ENCODE measurements around the gene CXADR.
A peak's percentile ranks its signal among the peaks of the same experiment; 100 is the strongest.
"Not testable (repeated sequence)": the region's sequence is repeated elsewhere in the genome, so short reads cannot be mapped to it uniquely, and the experiment has no call there.

CXADR gene

GRCh38 chr21:17512253-17513213, at the start of gene CXADR:
CXADR (plus strand) TSS chr21:17513043; CDS start chr21:17513130, 87 bp downstream.
- DNase-seq = no peak

- peak; percentile 71 for DNase-seq
Measured at GRCh38 chr21:17466166-17466565, 46.7 kb upstream of the CXADR start.

- no peak for DNase-seq
Measured at GRCh38 chr21:17467392-17467791, 45.5 kb upstream of the CXADR start.

- no peak for DNase-seq
Measured at GRCh38 chr21:17467829-17468228, 45.0 kb upstream of the CXADR start.

GRCh38 chr21:17468698-17469097, 44.1 kb upstream of the CXADR start:
- DNase-seq = no peak

DNA sequence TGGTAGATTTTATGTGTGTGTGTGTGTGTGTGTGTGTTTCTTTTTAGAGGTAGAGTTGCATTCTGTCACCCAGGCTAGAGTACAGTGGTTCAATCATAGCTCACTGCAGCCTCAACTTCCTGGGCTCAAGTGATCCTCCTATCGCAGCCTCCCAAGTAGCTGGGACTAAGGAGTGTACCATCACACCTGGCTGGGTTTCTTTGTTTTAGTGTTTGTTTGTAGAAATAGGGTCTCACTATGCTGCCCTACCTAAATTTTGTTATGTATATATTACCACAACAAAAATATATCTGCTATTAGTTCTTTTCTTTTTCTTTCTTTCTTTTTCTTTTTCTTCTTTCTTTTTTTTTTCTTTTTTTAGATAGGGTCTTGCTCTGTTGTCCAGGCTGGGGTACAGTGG, 43.1 kb upstream of the CXADR start:
- no peak for DNase-seq

- DNase-seq = no peak
Measured at GRCh38 chr21:17472182-17472581, 40.7 kb upstream of the CXADR start.

GRCh38 chr21:17472592-17473271, 40.1 kb upstream of the CXADR start:
- DNase-seq = no peak

DNA sequence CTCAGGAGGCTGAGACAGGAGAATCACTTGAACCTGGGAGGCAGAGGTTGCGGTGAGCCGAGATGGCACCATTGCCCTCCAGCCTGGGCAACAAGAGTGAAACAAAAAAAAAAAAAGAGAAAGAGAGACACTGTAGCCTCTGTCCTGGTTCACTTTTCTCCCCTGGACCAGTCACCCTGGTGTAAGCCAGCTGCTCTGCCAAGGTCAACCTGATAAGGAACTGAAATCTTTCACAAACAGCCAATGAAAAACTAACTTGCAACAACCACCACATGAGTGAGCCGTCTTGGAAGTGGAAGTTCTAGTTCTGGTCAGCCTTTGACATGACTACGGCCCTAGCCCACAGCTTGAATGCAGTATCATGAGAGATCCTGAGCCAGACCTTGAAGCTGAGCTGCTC, 36.8 kb upstream of the CXADR start:
- DNase-seq = no peak

DNA sequence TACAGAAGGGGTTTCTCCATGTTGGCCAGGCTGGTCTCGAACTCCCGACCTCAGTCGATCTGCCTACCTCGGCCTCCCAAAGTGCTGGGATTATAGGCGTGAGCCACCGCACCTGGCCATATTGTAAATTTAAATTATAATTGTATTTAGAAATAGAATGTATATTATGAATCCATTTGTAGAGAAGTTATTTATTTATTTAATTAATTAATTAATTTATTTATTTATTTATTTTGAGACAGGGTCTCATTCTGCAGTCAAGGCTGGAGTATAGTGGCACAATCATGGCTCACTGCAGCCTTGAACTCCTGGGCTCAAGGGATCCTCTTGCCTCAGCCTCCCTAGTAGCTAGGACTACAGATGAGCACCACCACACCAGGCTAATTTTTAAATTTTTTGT, 34.7 kb upstream of the CXADR start:
- not testable (repeated sequence) for DNase-seq

DNA sequence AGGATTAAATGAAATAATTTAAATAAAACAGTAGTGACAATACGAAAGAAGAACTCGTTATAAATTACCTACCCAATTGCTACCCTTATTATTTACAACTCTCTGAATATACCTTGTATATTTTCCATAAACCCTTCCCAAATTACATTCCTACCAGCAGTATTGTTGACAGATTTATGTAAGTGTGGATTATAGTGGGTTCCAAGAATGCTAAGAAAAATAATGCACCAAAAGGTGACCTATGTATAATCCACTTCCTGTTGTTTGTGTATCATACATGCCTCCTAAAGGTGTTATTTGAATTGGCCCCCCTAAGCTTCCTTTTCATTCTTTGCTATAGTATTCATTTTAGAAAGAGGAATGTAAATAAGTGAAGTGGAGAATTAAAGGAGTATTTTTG, 33.2 kb upstream of the CXADR start:
- no peak for DNase-seq

DNA sequence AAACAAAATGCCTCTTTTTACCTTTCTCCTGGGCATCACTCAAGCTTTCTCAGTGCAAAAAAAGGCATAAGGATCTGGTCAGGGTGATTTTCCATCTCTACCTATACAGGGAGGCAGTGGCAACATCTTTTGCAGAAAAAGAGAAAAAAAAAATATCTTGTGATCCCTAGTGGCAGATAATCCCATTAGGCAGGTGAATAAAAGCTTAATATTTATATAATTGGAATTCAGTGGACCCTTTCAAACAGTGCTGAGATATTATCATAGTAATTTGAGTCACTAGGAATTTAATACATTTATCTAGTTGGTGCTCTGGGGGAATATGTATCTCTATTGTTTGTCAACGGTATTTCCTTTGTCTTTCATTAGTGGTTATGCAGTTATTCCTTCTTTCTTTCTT, 29.9 kb upstream of the CXADR start:
- no peak for DNase-seq

DNA sequence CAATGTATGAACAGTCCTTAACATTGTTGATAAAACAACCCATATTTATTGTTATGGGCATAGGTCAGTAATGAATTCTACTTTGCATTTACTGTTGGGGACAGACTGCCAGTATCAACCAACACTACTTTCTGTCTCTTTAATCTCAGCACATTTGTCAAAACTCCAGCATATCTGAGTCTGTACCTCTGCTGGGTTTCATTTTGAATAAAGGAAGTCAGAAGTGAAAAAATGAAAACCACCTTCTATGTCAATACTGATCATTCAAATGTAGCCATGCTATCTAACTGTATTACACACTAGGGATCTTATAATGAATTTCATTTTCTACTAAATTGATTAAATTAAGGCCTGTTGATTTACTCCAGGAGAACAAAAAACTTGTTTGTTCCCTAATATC, 24.2 kb upstream of the CXADR start:
- DNase-seq = no peak

DNA sequence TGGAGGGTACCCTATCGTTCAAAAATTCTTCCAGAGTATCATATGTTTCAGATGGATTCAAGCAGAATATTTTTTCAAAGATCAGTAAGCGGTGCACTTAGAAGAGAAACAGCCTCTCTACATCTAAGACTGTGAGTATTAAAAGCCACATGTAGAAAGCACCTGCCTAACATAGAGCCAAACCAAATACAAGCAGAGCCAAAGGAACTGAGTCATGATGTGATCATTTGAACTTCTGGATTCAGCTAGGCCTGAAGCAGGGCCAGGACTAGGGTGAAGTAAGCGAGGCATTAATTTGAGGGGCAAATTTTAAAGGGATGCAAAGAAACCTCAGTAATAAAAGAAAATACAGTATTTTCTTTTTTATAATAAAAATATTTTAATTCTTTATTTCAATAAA, 23.3 kb upstream of the CXADR start:
- peak; percentile 55 for DNase-seq

DNA sequence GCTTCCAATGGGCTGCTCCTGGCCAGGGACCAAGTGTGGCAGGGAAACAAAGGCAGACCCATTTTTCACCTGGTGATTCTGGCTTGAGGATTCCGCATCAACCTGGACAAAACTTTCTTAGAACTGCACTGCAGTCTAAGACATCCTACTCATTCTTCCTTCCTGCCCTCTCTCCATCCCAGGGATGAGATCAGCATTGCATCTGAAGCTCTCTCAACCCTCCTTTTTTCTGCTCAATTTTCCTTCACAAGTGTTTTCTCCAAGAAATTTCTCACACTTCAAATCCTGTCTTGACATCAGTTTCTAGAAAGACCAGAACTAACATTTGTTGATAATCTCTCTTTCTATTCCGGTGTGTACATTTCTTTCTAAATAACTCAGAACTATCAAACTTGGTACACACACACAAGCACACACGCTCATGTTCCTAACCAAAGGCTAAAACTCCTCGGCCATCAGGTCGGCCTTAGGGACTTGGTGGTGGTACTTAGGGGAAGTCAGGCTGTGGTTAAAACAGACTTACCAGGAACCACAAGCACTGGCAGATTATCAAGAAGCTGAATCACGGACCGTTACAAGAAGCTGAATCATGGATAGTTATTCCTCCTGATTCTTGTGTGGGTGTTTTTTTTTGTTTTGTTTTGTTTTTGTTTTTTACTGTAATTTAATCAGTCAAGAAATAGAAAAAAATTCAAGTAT, 21.0 kb upstream of the CXADR start:
- peak; percentile 97 for DNase-seq

DNA sequence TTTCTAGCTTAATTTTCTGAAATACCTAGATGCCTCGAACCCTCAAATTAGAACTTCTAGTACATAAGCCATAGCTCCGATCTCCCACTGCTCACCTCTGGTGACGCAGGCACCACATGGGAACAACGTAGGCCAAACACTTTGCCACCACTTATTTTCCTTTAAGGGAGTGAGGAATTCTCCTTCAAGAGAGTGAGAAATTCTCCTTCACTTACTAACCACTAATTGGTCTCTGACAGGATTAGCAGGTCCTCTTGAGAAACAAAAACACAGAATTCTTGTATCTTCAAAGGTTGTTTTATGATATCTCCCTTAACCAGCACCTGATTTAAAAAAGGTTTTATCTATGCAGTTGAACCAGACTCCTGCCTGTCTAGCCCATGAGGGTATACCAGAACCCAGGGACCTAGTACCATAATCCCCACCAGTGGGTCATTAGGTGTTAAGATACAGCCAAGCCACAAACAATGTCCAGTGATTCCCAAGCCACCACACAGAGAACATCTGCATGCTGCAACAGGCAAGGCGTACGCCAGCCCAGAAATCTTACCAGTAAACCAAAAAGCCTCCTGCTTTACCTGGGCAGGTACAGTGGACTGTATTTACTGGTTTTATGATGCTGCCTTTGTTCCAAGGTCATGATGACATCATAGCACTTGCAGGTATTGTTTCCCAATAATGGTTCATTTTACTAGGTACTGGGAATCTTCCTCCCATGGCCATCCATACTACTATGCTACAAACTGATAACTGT, 20.3 kb upstream of the CXADR start:
- peak; percentile 25 for DNase-seq

DNA sequence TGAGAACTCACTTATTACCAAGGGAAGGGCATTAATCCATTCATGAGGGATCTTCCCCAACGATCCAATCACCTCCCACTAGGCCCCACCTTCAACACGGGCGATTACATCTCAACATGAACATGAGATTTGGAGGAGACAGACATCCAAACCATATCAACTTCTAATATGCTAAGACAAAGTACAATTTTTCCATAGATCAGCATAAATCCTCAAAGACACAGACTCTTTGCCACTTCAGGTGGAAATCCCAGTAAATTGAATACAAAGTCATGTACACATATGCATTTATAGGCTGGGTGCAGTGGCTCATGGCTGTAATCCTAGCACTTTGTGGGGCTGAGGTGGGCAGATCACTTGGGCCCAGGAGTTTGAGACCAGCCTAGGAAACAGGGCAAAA, 18.8 kb upstream of the CXADR start:
- no peak for DNase-seq

GRCh38 chr21:17495680-17496079, 17.2 kb upstream of the CXADR start:
- DNase-seq = no peak

DNA sequence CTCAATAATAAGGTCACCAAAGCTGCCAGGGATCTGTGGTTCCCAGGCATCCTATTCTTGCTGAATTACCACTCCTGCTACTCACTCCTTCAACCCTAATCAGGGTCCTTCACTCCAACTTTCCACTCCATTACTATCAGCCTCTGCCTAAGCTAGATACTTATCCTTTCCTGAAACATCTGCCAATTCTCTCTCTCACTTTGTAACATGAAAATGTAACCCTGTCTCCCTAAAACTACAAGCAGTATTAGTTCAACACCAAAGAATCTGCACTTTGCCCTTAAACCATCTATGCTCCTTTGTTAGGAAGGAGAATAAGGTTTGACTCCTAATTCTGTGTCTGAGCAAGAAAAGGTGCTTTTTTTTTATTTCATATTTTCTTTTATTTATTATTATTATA, 15.5 kb upstream of the CXADR start:
- no peak for DNase-seq

DNA sequence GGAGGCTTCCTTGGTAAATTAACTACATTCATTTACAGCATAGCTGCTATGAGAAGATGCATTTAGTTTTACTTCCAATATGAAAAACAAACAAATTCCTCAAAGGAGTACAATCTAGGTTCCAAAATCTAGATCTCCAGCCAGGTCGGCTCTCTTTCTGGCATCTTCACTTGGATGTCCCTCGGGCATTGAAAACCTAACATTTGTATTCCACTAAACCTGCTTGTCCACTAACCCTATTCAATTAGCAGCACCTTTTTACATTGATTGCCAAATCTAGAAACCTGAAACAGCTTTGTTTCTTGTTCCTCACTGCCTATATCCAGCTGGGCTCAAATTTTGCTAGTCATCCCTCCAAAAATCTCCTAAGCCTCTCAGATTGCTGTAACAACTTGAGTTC, 14.3 kb upstream of the CXADR start:
- DNase-seq = no peak

- DNase-seq = no peak
Measured at GRCh38 chr21:17501107-17502006, 11.5 kb upstream of the CXADR start.

DNA sequence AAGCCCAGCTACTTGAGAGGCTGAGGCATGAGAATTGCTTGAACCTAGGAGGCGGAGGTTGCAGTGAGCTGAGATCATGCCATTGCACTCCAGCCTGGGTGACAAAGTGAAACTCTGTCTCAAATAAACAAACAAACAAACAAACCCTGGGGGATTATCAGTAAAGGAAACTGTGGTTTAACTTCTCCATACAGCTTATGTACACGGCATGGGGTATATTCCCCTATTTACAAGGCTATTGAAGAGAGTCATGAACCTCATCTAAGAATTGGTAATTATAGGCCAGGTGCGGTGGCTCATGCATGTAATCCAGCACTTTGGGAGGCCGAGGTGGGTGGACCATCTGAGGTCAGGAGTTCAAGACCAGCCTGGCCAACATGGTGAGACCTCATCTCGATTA, 9.9 kb upstream of the CXADR start:
- not testable (repeated sequence) for DNase-seq
